Keratinocyte (primary cell): ENCODE results near the gene HAUS8.

Source experiments
- EZH2 ChIP-seq: IDR thresholded peaks from one replicate; pipeline ENCODE4 v1.6.1; 2012; ENCODE audit warnings: inconsistent platforms, mild to moderate bottlenecking, low read length, moderate library complexity
- TF ChIP-seq, protein P1 (sequence below), 3 experiments: IDR thresholded peaks in 1 of 3; conservative IDR thresholded peaks in 1 of 3; optimal IDR thresholded peaks in 1 of 3; 2 replicates in 2 of 3; 3 replicates in 1 of 3; pipeline versions ENCODE3 to v1.5.1; 2011; ENCODE audit warnings: low read length in 3 of 3, mild to moderate bottlenecking in 3 of 3, moderate library complexity in 2 of 3, control low read depth in 1 of 3, inconsistent platforms in 1 of 3; ENCODE audit not compliant: insufficient read depth in 2 of 3; ENCODE audit errors: extremely low read depth in 1 of 3

DNA sequence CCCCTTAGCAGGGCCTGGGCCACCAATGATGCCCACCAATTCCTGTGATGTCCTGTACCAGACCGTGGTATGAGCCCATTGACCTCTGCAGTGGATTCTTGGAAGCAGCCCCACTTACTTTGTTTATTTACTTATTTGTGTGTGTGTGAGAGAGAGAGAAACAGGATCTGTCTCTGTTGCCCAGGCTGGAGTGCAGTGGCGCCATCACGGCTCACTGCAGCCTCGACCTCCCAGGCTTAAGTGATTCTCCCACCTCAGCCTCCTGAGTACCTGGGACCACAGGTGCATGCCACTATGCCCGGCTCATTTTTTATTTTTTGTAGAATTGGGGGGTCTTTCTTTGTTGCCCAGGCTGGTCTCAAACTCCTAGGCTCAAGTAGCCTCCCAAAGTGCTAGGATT lies 13.3 kb upstream of the HAUS8 start:
- TF ChIP-seq, protein P1, sequence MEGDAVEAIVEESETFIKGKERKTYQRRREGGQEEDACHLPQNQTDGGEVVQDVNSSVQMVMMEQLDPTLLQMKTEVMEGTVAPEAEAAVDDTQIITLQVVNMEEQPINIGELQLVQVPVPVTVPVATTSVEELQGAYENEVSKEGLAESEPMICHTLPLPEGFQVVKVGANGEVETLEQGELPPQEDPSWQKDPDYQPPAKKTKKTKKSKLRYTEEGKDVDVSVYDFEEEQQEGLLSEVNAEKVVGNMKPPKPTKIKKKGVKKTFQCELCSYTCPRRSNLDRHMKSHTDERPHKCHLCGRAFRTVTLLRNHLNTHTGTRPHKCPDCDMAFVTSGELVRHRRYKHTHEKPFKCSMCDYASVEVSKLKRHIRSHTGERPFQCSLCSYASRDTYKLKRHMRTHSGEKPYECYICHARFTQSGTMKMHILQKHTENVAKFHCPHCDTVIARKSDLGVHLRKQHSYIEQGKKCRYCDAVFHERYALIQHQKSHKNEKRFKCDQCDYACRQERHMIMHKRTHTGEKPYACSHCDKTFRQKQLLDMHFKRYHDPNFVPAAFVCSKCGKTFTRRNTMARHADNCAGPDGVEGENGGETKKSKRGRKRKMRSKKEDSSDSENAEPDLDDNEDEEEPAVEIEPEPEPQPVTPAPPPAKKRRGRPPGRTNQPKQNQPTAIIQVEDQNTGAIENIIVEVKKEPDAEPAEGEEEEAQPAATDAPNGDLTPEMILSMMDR (optimal IDR thresholded peaks at IDR 0.05 in 1 of 3, IDR thresholded peaks at IDR 0.05 in 1 of 3, conservative IDR thresholded peaks at IDR 0.05 in 1 of 3; ENCODE audit: extremely low read depth in 1 of 3, insufficient read depth in 2 of 3, low read length in 3 of 3): no peak
- TF ChIP-seq EZH2: no peak
